Sigmoid colon (tissue), 7 donors: Measurements from ENCODE around the gene ITPK1. TPM values are rescaled to one million over a fixed set of nuclear protein-coding genes. Genes with fewer than 3 reads are reported as not detected.

Source experiments
- DNase-seq: peaks from one replicate; pipeline ENCODE4 v3.0.0-alpha.2; 2019
- H3K27ac ChIP-seq, 4 donors: fragments of 200-600 bp; sonication (generic); one replicate each; pipeline ENCODE4 v1.5.1; 2016 to 2019; ENCODE audit warnings: mild to moderate bottlenecking in 1 of 4
- H3K27me3 ChIP-seq, 3 donors: fragments of 200-600 bp; sonication (generic); one replicate each; pipeline ENCODE4 v1.5.1; 2019; ENCODE audit warnings: mild to moderate bottlenecking in 1 of 3
- H3K36me3 ChIP-seq, 4 donors: fragments of 200-600 bp; sonication (generic); one replicate each; pipeline ENCODE4 v1.5.1; 2016 to 2019
- H3K4me1 ChIP-seq, 4 donors: fragments of 200-600 bp; sonication (generic); one replicate each; pipeline ENCODE4 v1.5.1; 2017 to 2019
- H3K4me3 ChIP-seq, 4 donors: fragments of 200-600 bp; sonication (generic); one replicate each; pipeline ENCODE4 v1.5.1; 2017 to 2019; ENCODE audit warnings: mild to moderate bottlenecking in 2 of 4, moderate library complexity in 1 of 4
- H3K9me3 ChIP-seq, 4 donors: fragments of 200-600 bp in 3 of 4; sonication (generic) in 3 of 4; one replicate each; pipeline versions ENCODE4 v1.5.1 to v1.6.1; 2013 to 2019
- EP300 ChIP-seq, 4 donors: sonication (generic); formaldehyde crosslinking; IDR thresholded peaks; one replicate each; pipeline ENCODE4 v1.6.1; 2017; ENCODE audit warnings: antibody characterized with exemption in 4 of 4
- POLR2A ChIP-seq, 2 donors: fragments of 450-650 bp; IDR thresholded peaks; one replicate each; pipeline ENCODE4 v1.6.1; 2016; ENCODE audit warnings: antibody characterized with exemption in 2 of 2, mild to moderate bottlenecking in 2 of 2, moderate library complexity in 2 of 2
- POLR2AphosphoS5 ChIP-seq, 4 donors: sonication (generic); formaldehyde crosslinking; IDR thresholded peaks; one replicate each; pipeline ENCODE4 v1.6.1; 2017; ENCODE audit warnings: antibody characterized with exemption in 4 of 4
- WGBS, 2 donors: extraction: QIAGEN DNeasy Blood & Tissue Kit; methylation state at CpG; one replicate each; pipeline ENCODE4 v1.1.7; 2013; 5-methylcytosine and 5-hydroxymethylcytosine counted together
- intact Hi-C: fragments of 100-400 bp; cut with DNase I; formaldehyde crosslinking; loops from one replicate; pipeline ENCODE4 v1.15.1; 2023
- polyA plus RNA-seq, 3 donors: library from polyadenylated mRNA; stranded (reverse); fragments of 200-250 nt; gene quantifications; one replicate each; pipeline ENCODE4 v1.2.3, GENCODE V29; 2013
- total RNA-seq, 4 donors: library from RNA; depleted of rRNA; stranded (reverse); fragments of >200 nt; gene quantifications; one replicate each; pipeline ENCODE4 v1.1.0, GENCODE V29; 2016
- TF ChIP-seq, protein P1 (sequence below), 4 experiments: fragments of 450-650 bp in 3 of 4; fragments of 200-600 bp in 1 of 4; IDR thresholded peaks; one replicate each; pipeline ENCODE4 v1.5.1; 2016 to 2019; ENCODE audit warnings: antibody characterized with exemption in 4 of 4, mild to moderate bottlenecking in 3 of 4, moderate library complexity in 2 of 4
- donor health status: healthy with polysubstance abuse.
- donor health status: Bipolar disorder and iron deficiency.
- donor health status: healthy.

The ITPK1 gene
- total and polyA plus RNA-seq, 7 donors: 39.8 to 75.4 (median 61.8) TPM

GRCh38 chr14:93120517-93120916 is 4.8 kb upstream of the ITPK1 start:
- WGBS, 2 donors: 69 to 85% methylated on average over 4 of the region's 4 CpGs
- H3K4me3 ChIP-seq: no peak overlapping the region
- H3K27ac ChIP-seq: no peak overlapping the region
- no peak for DNase-seq
- peaks cover 0 to 12% (median 8%) of the 10 kb centered on the region in 4 donors for H3K4me1 ChIP-seq
- TF ChIP-seq POLR2A (IDR thresholded peaks at IDR 0.05): no peak
- no peaks in the 10 kb centered on the region for H3K9me3 ChIP-seq
- intact Hi-C loops: no loop called here
- no peaks in the 10 kb centered on the region for H3K27me3 ChIP-seq
- no peaks in the 10 kb centered on the region for H3K36me3 ChIP-seq

DNA sequence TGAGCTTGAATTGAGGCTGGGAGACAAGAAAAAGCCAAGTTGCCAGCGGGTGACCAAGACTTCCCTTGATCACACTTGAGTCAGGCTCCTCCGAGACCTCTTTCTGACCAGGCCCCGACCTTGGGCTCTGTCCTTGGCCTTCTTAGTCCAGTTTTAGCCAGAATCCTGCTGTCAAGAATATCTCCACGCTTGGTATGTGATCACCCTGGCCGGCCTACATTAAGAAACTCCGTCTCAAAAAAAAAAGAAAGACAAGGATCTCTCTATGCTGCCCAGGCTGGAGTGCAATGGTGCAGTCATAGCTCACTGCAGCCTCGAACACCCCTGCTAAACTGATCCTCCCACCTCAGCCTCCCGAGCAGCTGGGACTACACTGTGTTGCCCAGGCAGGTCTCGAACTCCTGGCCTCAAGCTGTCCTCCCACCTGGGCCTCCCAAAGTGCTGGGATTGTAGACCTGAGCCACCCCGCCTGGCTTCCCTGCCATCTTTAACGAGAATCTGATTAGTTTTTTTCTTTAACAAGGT is 1.0 kb upstream of the ITPK1 start:
- peak; percentile 63 for DNase-seq
- 91 to 97% methylated on average over 11 of the region's 11 CpGs for WGBS, 2 donors
- Histone ChIP-seq H3K4me3 (peak overlapping the region; percentile 70 to 88 (median 77)), H3K27ac (peak overlapping the region; percentile 98 to 100 (median 100)), H3K36me3 (no peaks in the 10 kb centered on the region), H3K9me3 (no peaks in the 10 kb centered on the region), H3K27me3 (no peaks in the 10 kb centered on the region), H3K4me1 (peaks cover 0 to 41% (median 32%) of the 10 kb centered on the region in 4 donors)
- TF ChIP-seq EP300 (IDR thresholded peaks at IDR 0.05) (no peak), POLR2A (IDR thresholded peaks at IDR 0.05) (no peak), POLR2AphosphoS5 (IDR thresholded peaks at IDR 0.05) (no peak)
- TF ChIP-seq, protein P1, sequence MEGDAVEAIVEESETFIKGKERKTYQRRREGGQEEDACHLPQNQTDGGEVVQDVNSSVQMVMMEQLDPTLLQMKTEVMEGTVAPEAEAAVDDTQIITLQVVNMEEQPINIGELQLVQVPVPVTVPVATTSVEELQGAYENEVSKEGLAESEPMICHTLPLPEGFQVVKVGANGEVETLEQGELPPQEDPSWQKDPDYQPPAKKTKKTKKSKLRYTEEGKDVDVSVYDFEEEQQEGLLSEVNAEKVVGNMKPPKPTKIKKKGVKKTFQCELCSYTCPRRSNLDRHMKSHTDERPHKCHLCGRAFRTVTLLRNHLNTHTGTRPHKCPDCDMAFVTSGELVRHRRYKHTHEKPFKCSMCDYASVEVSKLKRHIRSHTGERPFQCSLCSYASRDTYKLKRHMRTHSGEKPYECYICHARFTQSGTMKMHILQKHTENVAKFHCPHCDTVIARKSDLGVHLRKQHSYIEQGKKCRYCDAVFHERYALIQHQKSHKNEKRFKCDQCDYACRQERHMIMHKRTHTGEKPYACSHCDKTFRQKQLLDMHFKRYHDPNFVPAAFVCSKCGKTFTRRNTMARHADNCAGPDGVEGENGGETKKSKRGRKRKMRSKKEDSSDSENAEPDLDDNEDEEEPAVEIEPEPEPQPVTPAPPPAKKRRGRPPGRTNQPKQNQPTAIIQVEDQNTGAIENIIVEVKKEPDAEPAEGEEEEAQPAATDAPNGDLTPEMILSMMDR (IDR thresholded peaks at IDR 0.05): no peak
- intact Hi-C loops: no loop called here

DNA sequence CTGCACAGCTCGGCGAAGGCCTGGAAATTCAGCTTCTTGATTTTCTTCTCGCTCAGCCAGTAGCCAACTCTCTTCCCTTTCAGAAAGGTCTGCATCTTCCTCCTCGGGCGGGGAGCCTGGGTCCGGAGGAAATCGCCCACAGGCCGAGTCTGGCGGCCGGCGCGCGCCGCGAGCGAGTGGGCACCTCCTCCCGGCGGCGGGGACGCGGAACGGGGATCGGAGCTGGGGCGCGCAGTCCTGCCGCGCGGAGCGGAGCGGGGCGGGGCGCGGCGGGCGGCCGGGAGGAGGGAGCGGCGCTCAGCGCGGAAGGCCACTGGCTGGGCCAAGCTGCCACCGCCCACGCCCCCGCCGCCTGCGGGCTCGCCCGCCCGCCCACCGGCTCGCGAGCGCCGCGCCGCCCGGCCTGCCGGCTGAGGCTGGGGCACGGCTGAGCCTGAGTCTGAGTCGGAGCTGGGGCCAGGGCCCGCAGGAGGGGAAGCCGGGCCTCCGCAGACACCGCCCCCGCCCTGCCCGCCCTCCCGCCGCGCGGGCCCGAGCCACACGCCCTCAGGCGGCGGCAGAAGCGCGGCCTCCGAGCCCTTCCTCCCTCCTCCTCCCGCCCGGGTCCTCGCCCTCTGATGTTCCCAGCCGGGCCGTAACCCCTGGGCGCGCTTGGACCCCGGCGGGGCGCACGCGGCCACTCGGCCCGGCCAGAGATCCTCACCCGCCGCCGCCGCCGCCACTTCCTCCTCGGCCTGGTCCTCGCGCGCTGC is 480 bp downstream of the ITPK1 start:
- intact Hi-C loops: loop anchor here (2.0 kb wide), 3 partner anchors 18 to 152 kb away; no protein-coding TSS in a partner anchor
- H3K27ac ChIP-seq: peak overlapping the region; percentile 98 to 100 (median 100)
- TF ChIP-seq POLR2AphosphoS5 (IDR thresholded peaks at IDR 0.05): peak; percentile 50 to 90 (median 82)
- no peak for TF ChIP-seq EP300 (IDR thresholded peaks at IDR 0.05)
- peak; percentile 49 to 50 for TF ChIP-seq POLR2A (IDR thresholded peaks at IDR 0.05)
- TF ChIP-seq, protein P1 (IDR thresholded peaks at IDR 0.05): peak in 1 of 4 experiments; percentile 19

GRCh38 chr14:93114713-93115068 is 1.0 kb downstream of the ITPK1 start:
- 1 to 2% methylated on average over 38 of the region's 38 CpGs for WGBS, 2 donors
- Histone ChIP-seq H3K27me3 (no peaks in the 10 kb centered on the region), H3K9me3 (no peaks in the 10 kb centered on the region), H3K36me3 (no peaks in the 10 kb centered on the region), H3K27ac (peak overlapping the region; percentile 98 to 100 (median 100)), H3K4me1 (peaks cover 0 to 54% (median 38%) of the 10 kb centered on the region in 4 donors), H3K4me3 (peak overlapping the region; percentile 54 to 88 (median 77))
- DNase-seq: no peak
- intact Hi-C loops: loop anchor here (2.0 to 5.0 kb wide), 4 partner anchors 18 to 152 kb away; no protein-coding TSS in a partner anchor
- no peak for TF ChIP-seq POLR2A (IDR thresholded peaks at IDR 0.05)
- TF ChIP-seq, protein P1 (IDR thresholded peaks at IDR 0.05): no peak

More for the DNA sequence above, 480 bp downstream of the ITPK1 start:
- Histone ChIP-seq H3K4me1 (peaks cover 0 to 51% (median 38%) of the 10 kb centered on the region in 4 donors), H3K9me3 (no peaks in the 10 kb centered on the region), H3K27me3 (no peaks in the 10 kb centered on the region), H3K36me3 (no peaks in the 10 kb centered on the region), H3K4me3 (peak overlapping the region; percentile 54 to 88 (median 77))
- 0% methylated on average over 99 of the region's 99 CpGs for WGBS, 2 donors
- DNase-seq: peak; percentile 93

GRCh38 chr14:93114068-93114710 is 1.5 kb downstream of the ITPK1 start:
- H3K4me1 ChIP-seq: peaks cover 0 to 59% (median 38%) of the 10 kb centered on the region in 4 donors
- intact Hi-C loops: loop anchor here (2.0 to 5.0 kb wide), 4 partner anchors 19 to 151 kb away; no protein-coding TSS in a partner anchor
- 14 to 37% methylated on average over 18 of the region's 18 CpGs for WGBS, 2 donors
- no peaks in the 10 kb centered on the region for H3K9me3 ChIP-seq
- H3K27ac ChIP-seq: peak overlapping the region; percentile 98 to 100 (median 100)
- DNase-seq: no peak
- H3K27me3 ChIP-seq: no peaks in the 10 kb centered on the region
- no peaks in the 10 kb centered on the region for H3K36me3 ChIP-seq
- H3K4me3 ChIP-seq: peak overlapping the region; percentile 54 to 88 (median 77)
- TF ChIP-seq POLR2A (IDR thresholded peaks at IDR 0.05) (no peak), POLR2AphosphoS5 (IDR thresholded peaks at IDR 0.05) (no peak), EP300 (IDR thresholded peaks at IDR 0.05) (no peak)
- TF ChIP-seq, protein P1 (IDR thresholded peaks at IDR 0.05): no peak
